ENCODE data around the gene ARMH2. TPM values are rescaled to one million over a fixed set of nuclear protein-coding genes. Genes with fewer than 3 reads are reported as not detected.
A peak's percentile ranks its signal among the peaks of the same experiment; 100 is the strongest.

Gene ARMH2
- total and polyA plus RNA-seq, 2 experiments from 2014 or later: not detected

- Histone ChIP-seq H3K79me2 (replicated peaks; ENCODE audit: insufficient read depth) (no peaks in the 10 kb centered on the region), H3K27me3 (ENCODE audit: insufficient read depth) (no peaks in the 10 kb centered on the region), H3K4me3 (no peak overlapping the region), H4K20me1 (replicated peaks; ENCODE audit: insufficient read depth) (no peaks in the 10 kb centered on the region), H3K4me2 (no peak overlapping the region), H3K36me3 (ENCODE audit: insufficient read depth) (peaks cover 5% of the 10 kb centered on the region; the same call in 1 of the 2 replicates), H3K4me1 (ENCODE audit: insufficient read depth) (no peaks in the 10 kb centered on the region; the same call in 1 of the 2 replicates), H2AFZ (peak overlapping the region; percentile 56; the same call in 1 of the 2 replicates), H3K9me2 (ENCODE audit: insufficient read depth) (no peaks in the 10 kb centered on the region), H3K27ac (ENCODE audit: low read depth) (no peak overlapping the region), H3F3A (replicated peaks; ENCODE audit: low read depth) (no peaks in the 10 kb centered on the region)
- Mint-ChIP-seq H3K27ac (peak overlapping the region; percentile 77), H3K36me3 (ENCODE audit: low read depth) (peaks cover 3% of the 10 kb centered on the region; the same call in 1 of the 3 replicates), H3K9me3 (no peaks in the 10 kb centered on the region), H3K27me3 (ENCODE audit: insufficient read depth, low read depth, poor library complexity) (no peaks in the 10 kb centered on the region), H3K4me3 (no peak overlapping the region), H3K4me1 (no peaks in the 10 kb centered on the region; the same call in 2 of the 3 replicates)
- TF ChIP-seq REST (IDR thresholded peaks at IDR 0.05; ENCODE audit: unreplicated experiment) (no peak), POLR2AphosphoS5 (IDR thresholded peaks at IDR 0.05; ENCODE audit: low read depth) (no peak), ETS1 (IDR thresholded peaks at IDR 0.05) (no peak), JUNB (IDR thresholded peaks at IDR 0.05; ENCODE audit: unreplicated experiment) (no peak)
- ATAC-seq (no peak), DNase-seq (ENCODE audit: low spot score) (no peak)
Observed at GRCh38 chr6:24821860-24822444, 23.2 kb upstream of the ARMH2 start.

GRCh38 chr6:24818346-24818745, 19.6 kb upstream of the ARMH2 start:
- Mint-ChIP-seq H3K4me1 (no peaks in the 10 kb centered on the region; the same call in 2 of the 3 replicates), H3K27me3 (ENCODE audit: insufficient read depth, low read depth, poor library complexity) (no peaks in the 10 kb centered on the region), H3K27ac (no peak overlapping the region), H3K4me3 (no peak overlapping the region), H3K36me3 (ENCODE audit: low read depth) (no peaks in the 10 kb centered on the region; the same call in 2 of the 3 replicates), H3K9me3 (no peaks in the 10 kb centered on the region)
- Histone ChIP-seq H4K20me1 (replicated peaks; ENCODE audit: insufficient read depth) (no peaks in the 10 kb centered on the region), H3K4me1 (ENCODE audit: insufficient read depth) (no peaks in the 10 kb centered on the region; the same call in 1 of the 2 replicates), H3F3A (replicated peaks; ENCODE audit: low read depth) (no peaks in the 10 kb centered on the region), H3K27me3 (ENCODE audit: insufficient read depth) (no peaks in the 10 kb centered on the region), H3K79me2 (replicated peaks; ENCODE audit: insufficient read depth) (no peaks in the 10 kb centered on the region), H3K36me3 (ENCODE audit: insufficient read depth) (peaks cover 5% of the 10 kb centered on the region; the same call in 1 of the 2 replicates), H3K4me2 (no peak overlapping the region), H2AFZ (no peak overlapping the region), H3K9me2 (ENCODE audit: insufficient read depth) (no peaks in the 10 kb centered on the region), H3K27ac (ENCODE audit: low read depth) (peak overlapping the region; percentile 12; the same call in 1 of the 2 replicates), H3K4me3 (no peak overlapping the region)
- no peak for DNase-seq (ENCODE audit: low spot score)
- peak; percentile 73 for ATAC-seq
- TF ChIP-seq ETS1 (IDR thresholded peaks at IDR 0.05) (no peak), EZH2 (IDR thresholded peaks at IDR 0.05; ENCODE audit: low read depth, unreplicated experiment) (no peak), STAT1 (IDR thresholded peaks at IDR 0.05; ENCODE audit: unreplicated experiment) (no peak), ZNF331 (CRISPR knock-in tag; IDR thresholded peaks at IDR 0.05; ENCODE audit: low read depth) (no peak), POLR2AphosphoS5 (IDR thresholded peaks at IDR 0.05; ENCODE audit: low read depth) (no peak), EZH2phosphoT487 (IDR thresholded peaks at IDR 0.05; ENCODE audit: unreplicated experiment) (no peak), NANOG (IDR thresholded peaks at IDR 0.05; ENCODE audit: borderline replicate concordance) (no peak), REST (IDR thresholded peaks at IDR 0.05; ENCODE audit: unreplicated experiment) (no peak), ZNF114 (CRISPR knock-in tag; IDR thresholded peaks at IDR 0.05) (no peak), CREB1 (CRISPR knock-in tag; IDR thresholded peaks at IDR 0.05; ENCODE audit: low read depth) (no peak), CTCF (conservative IDR thresholded peaks at IDR 0.05; ENCODE audit: low read depth in 2 of 2) (no peak)

All from GM23338 (cell line).